ENCODE measurements around the gene LEMD2. TPM values are rescaled to one million over a fixed set of nuclear protein-coding genes. Genes with fewer than 3 reads are reported as not detected.

The LEMD2 gene
- total RNA-seq, 1 experiment from 2014 or later: 65.9 TPM

- DNase-seq: no peak
- Histone ChIP-seq H3K27ac (no peak overlapping the region), H3K4me1 (replicated peaks; ENCODE audit: insufficient read depth) (peaks cover 18% of the 10 kb centered on the region), H3K79me2 (ENCODE audit: low read depth) (peaks cover 3% of the 10 kb centered on the region), H4K20me1 (ENCODE audit: insufficient read depth) (no peaks in the 10 kb centered on the region), H3K4me3 (no peak overlapping the region), H3F3A (ENCODE audit: insufficient read depth, low read depth) (peaks cover 7% of the 10 kb centered on the region), H3K9me3 (ENCODE audit: insufficient read depth, low read depth) (no peaks in the 10 kb centered on the region), H3K4me2 (no peak overlapping the region), H3K9me2 (ENCODE audit: insufficient read depth) (no peaks in the 10 kb centered on the region), H3K36me3 (ENCODE audit: low read depth) (no peaks in the 10 kb centered on the region), H3K27me3 (ENCODE audit: insufficient read depth, low read depth) (0 out of 2 replicates have a peak, but pooled peaks cover under 1% of the 10 kb centered on the region), H2AFZ (no peak overlapping the region)
- ChIA-PET CTCF (no interaction called here), POLR2A (ENCODE audit: unreplicated experiment) (no interaction called here)
- intact Hi-C loops (cut with micrococcal nuclease; ENCODE audit: unreplicated experiment): no loop called here
- TF ChIP-seq CTCF (conservative IDR thresholded peaks at IDR 0.05) (no peak), EZH2 (IDR thresholded peaks at IDR 0.05; ENCODE audit: low read depth) (no peak)
- BruUV-seq (replicated peaks): no TSS peak
These were observed 4.1 kb upstream of the LEMD2 start for GRCh38 chr6:33792981-33793380.

DNA sequence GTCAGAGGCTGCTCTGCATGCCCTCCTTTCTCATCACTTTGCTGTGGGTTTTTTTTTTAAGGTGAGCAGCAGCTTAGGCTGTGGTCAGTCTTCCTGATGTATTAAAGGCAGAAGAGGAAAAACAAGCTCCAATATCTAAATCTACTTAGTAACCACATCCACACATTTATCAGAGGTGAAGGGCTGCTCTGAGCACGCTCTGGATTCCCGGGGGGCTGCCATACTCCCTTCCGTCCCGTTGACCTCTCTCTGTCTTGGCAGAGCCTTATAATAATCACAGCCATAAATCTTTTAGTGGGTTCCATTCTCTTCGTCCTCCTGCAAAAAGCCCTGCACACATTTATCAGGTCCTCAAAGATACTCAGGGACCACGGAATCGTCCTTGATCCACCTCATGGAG, 2.7 kb upstream of the LEMD2 start:
- Histone ChIP-seq H3K79me2 (ENCODE audit: low read depth) (peaks cover 17% of the 10 kb centered on the region), H3K9me3 (ENCODE audit: insufficient read depth, low read depth) (no peaks in the 10 kb centered on the region), H3F3A (ENCODE audit: insufficient read depth, low read depth) (peaks cover 12% of the 10 kb centered on the region), H3K4me3 (no peak overlapping the region), H3K27ac (no peak overlapping the region), H4K20me1 (ENCODE audit: insufficient read depth) (peaks cover 10% of the 10 kb centered on the region; the same call in 1 of the 2 replicates), H3K9me2 (ENCODE audit: insufficient read depth) (no peaks in the 10 kb centered on the region), H3K4me2 (no peak overlapping the region), H3K36me3 (ENCODE audit: low read depth) (no peaks in the 10 kb centered on the region), H3K4me1 (replicated peaks; ENCODE audit: insufficient read depth) (peaks cover 31% of the 10 kb centered on the region), H3K27me3 (ENCODE audit: insufficient read depth, low read depth) (no peaks in the 10 kb centered on the region), H2AFZ (no peak overlapping the region)
- BruUV-seq (replicated peaks): no TSS peak
- TF ChIP-seq EZH2 (IDR thresholded peaks at IDR 0.05; ENCODE audit: low read depth): no peak
- no peak for TF ChIP-seq CTCF (conservative IDR thresholded peaks at IDR 0.05)
- ChIA-PET CTCF (interaction anchor here (0.6 to 0.7 kb wide), 3 partner anchors 14 to 708 kb away, joined by 3 read pairs; no protein-coding TSS in a partner anchor), POLR2A (ENCODE audit: unreplicated experiment) (no interaction called here)
- no peak for DNase-seq
- intact Hi-C loops (cut with micrococcal nuclease; ENCODE audit: unreplicated experiment): no loop called here

DNA sequence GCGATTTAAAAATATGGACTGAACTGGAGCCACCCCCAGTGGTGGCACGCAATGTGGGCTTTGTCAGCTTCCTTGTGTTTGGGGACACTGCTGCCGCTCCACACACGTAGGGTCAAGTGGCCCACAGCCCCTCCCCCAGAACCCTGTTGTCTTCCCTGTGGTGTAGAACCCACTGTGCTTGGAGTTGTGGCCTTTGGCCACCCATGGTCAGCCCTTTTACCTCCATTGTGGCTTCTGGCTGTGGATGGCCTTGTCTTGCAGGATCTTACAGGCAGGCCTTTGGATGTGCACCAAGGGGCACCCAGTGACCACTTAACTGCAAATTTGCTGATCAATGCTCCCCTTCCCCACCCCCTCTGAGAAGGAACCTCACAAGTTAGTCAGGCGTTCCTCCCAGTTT, 2.0 kb upstream of the LEMD2 start:
- H3K4me2 ChIP-seq: no peak overlapping the region
- no peaks in the 10 kb centered on the region for H3K9me2 ChIP-seq (ENCODE audit: insufficient read depth)
- no peak overlapping the region for H3K27ac ChIP-seq
- ChIA-PET POLR2A (ENCODE audit: unreplicated experiment) (no interaction called here), CTCF (interaction anchor here (0.7 kb wide), 1 partner anchor 79 kb away, joined by 3 read pairs; no protein-coding TSS in a partner anchor)
- no peak overlapping the region for H2AFZ ChIP-seq
- intact Hi-C loops (cut with micrococcal nuclease; ENCODE audit: unreplicated experiment): no loop called here
- no peaks in the 10 kb centered on the region for H3K9me3 ChIP-seq (ENCODE audit: insufficient read depth, low read depth)
- peaks cover 10% of the 10 kb centered on the region; the same call in 1 of the 2 replicates for H4K20me1 ChIP-seq (ENCODE audit: insufficient read depth)
- DNase-seq: no peak
- peaks cover 12% of the 10 kb centered on the region for H3F3A ChIP-seq (ENCODE audit: insufficient read depth, low read depth)
- peaks cover 24% of the 10 kb centered on the region for H3K79me2 ChIP-seq (ENCODE audit: low read depth)
- TF ChIP-seq EZH2 (IDR thresholded peaks at IDR 0.05; ENCODE audit: low read depth) (no peak), CTCF (conservative IDR thresholded peaks at IDR 0.05) (no peak)
- BruUV-seq (replicated peaks): no TSS peak
- no peak overlapping the region for H3K4me3 ChIP-seq
- H3K36me3 ChIP-seq (ENCODE audit: low read depth): no peaks in the 10 kb centered on the region
- peaks cover 32% of the 10 kb centered on the region for H3K4me1 ChIP-seq (replicated peaks; ENCODE audit: insufficient read depth)
- no peaks in the 10 kb centered on the region for H3K27me3 ChIP-seq (ENCODE audit: insufficient read depth, low read depth)

Data from PC-9 (cell line).